ENCODE measurements around the gene LHX1. TPM values are rescaled to one million over a fixed set of nuclear protein-coding genes. Genes with fewer than 3 reads are reported as not detected.

Gene LHX1
- total and polyA plus RNA-seq, 2 of the 8 experiments (the other 6 are each of a cell fraction or from before 2014, with no cell fraction given) = 0.26 to 0.93 TPM

- no peak overlapping the region for H2BK12ac ChIP-seq (ENCODE audit: low read depth, low read length)
- no peak overlapping the region for H3K4me2 ChIP-seq (ENCODE audit: insufficient read depth in 1 of 2, low read depth in 2 of 2, low read length in 2 of 2)
- peaks cover 0 to 16% of the 10 kb centered on the region in 2 experiments; a peak in 2 of 4 replicates for H3K79me2 ChIP-seq (ENCODE audit: control insufficient read depth in 1 of 2, insufficient read depth in 2 of 2, low read length in 2 of 2)
- no peaks in the 10 kb centered on the region for H3K9me3 ChIP-seq (ENCODE audit: insufficient read depth in 2 of 2, low read depth in 1 of 2, low read length in 1 of 2)
- H4K8ac ChIP-seq (ENCODE audit: extremely low read depth, insufficient read depth, low read length) = no peak overlapping the region
- no peak overlapping the region for H3K4ac ChIP-seq (replicated peaks; ENCODE audit: insufficient read length, low read depth, low read length)
- DNase-seq (ENCODE audit: low read depth in 1 of 2, low spot score in 2 of 2) (no peak), FAIRE-seq (no peak)
- 83% methylated on average over 1 of the region's 1 CpG; no CpG with 5 or more reads in 1 of the 2 experiments for WGBS, 2 experiments (ENCODE audit: extremely low coverage in 1 of 2, insufficient coverage in 1 of 2, insufficient read length in 1 of 2, insufficient replicate concordance in 2 of 2, low coverage in 1 of 2, low lambda C conversion rate in 2 of 2, missing lambda C conversion rate in 1 of 2)
- no peak overlapping the region for H3K9ac ChIP-seq (replicated peaks in 1 of 4; ENCODE audit: extremely low read depth in 1 of 4, low read depth in 3 of 4, low read length in 3 of 4)
- H3K4me3 ChIP-seq (ENCODE audit: extremely low read depth in 1 of 4, insufficient read depth in 2 of 4, low read depth in 3 of 4, low read length in 4 of 4) = no peak overlapping the region
- ChIA-PET CTCF (ENCODE audit: partially characterized antibody) (interaction anchor here (2.1 kb wide), 1 partner anchor 73 kb away, joined by 6 read pairs; no protein-coding TSS in a partner anchor), POLR2A (ENCODE audit: partially characterized antibody) (no interaction called here)
- no peak overlapping the region for H2BK15ac ChIP-seq (ENCODE audit: low read length)
- H4K5ac ChIP-seq (ENCODE audit: insufficient read length, low read depth, low read length) = no peak overlapping the region
- no peak overlapping the region for H2AFZ ChIP-seq (ENCODE audit: low read length)
- no peak overlapping the region for H4K91ac ChIP-seq (replicated peaks; ENCODE audit: insufficient read length, low read length)
- no peaks in the 10 kb centered on the region for H3K23me2 ChIP-seq (ENCODE audit: low read depth, low read length)
- 0 out of 7 replicates have a peak, but pooled peaks cover 0 to 3% (median 0%) of the 10 kb centered on the region in 4 experiments for H3K4me1 ChIP-seq (replicated peaks in 1 of 4; ENCODE audit: control insufficient read depth in 3 of 4, insufficient read depth in 4 of 4, low read length in 3 of 4)
- H3K14ac ChIP-seq (ENCODE audit: insufficient read length) = no peak overlapping the region
- H3K23ac ChIP-seq (ENCODE audit: insufficient read length) = no peak overlapping the region
- H2BK5ac ChIP-seq (ENCODE audit: low read depth, low read length) = no peak overlapping the region
- peaks cover 0 to 4% (median 3%) of the 10 kb centered on the region in 4 experiments; a peak in 3 of 8 replicates for H3K36me3 ChIP-seq (ENCODE audit: control insufficient read depth in 2 of 4, insufficient read depth in 4 of 4, low read length in 3 of 4)
- no peaks in the 10 kb centered on the region for H3K79me1 ChIP-seq (ENCODE audit: low read depth, low read length)
- H4K20me1 ChIP-seq (replicated peaks in 1 of 2; ENCODE audit: control insufficient read depth in 1 of 2, insufficient read depth in 2 of 2, low read length in 2 of 2) = peaks cover 0 to 3% of the 10 kb centered on the region in 2 experiments
- no peaks in the 10 kb centered on the region for H3K27me3 ChIP-seq (replicated peaks in 1 of 4; ENCODE audit: control insufficient read depth in 3 of 4, extremely low read depth in 1 of 4, insufficient read depth in 3 of 4, low read length in 3 of 4)
- no peak overlapping the region for H3K18ac ChIP-seq (ENCODE audit: extremely low read depth, low read length)
- no peak overlapping the region for H2BK120ac ChIP-seq (replicated peaks; ENCODE audit: low read depth, low read length)
- no peak overlapping the region for H3K56ac ChIP-seq (replicated peaks; ENCODE audit: insufficient read length, low read depth, low read length)
- no peak overlapping the region for H2BK20ac ChIP-seq (ENCODE audit: low read length)
- H2AK5ac ChIP-seq (ENCODE audit: low read depth, low read length) = no peak overlapping the region
- no peak overlapping the region for H3K27ac ChIP-seq (ENCODE audit: low read depth, low read length)
- TF ChIP-seq BACH1 (IDR thresholded peaks at IDR 0.05; ENCODE audit: low read length) (no peak), TAF1 (IDR thresholded peaks at IDR 0.05; ENCODE audit: low read depth, low read length) (no peak), HDAC2 (IDR thresholded peaks at IDR 0.05; ENCODE audit: borderline replicate concordance in 1 of 2, low read depth in 2 of 2, low read length in 2 of 2) (no peak), SP4 (IDR thresholded peaks at IDR 0.05; ENCODE audit: low read length) (no peak), NRF1 (IDR thresholded peaks at IDR 0.05; ENCODE audit: low read depth, low read length) (no peak), GABPA (IDR thresholded peaks at IDR 0.05; ENCODE audit: borderline replicate concordance, insufficient read depth, low read length) (no peak), ASH2L (IDR thresholded peaks at IDR 0.05; ENCODE audit: low read length) (no peak), E2F6 (IDR thresholded peaks at IDR 0.05) (no peak), JUN (IDR thresholded peaks at IDR 0.05; ENCODE audit: low read depth, low read length) (no peak), CBX5 (IDR thresholded peaks at IDR 0.05; ENCODE audit: low read depth, low read length) (no peak), CEBPB (IDR thresholded peaks at IDR 0.05; ENCODE audit: low read depth, low read length) (no peak), RAD21 (IDR thresholded peaks at IDR 0.05 in 1 of 2, conservative IDR thresholded peaks at IDR 0.05 in 1 of 2; ENCODE audit: low read depth in 2 of 2, low read length in 2 of 2) (no peak), SUZ12 (IDR thresholded peaks at IDR 0.05; ENCODE audit: low read length) (no peak), MAX (IDR thresholded peaks at IDR 0.05) (no peak)
Observed at GRCh38 chr17:36972905-36973304, 35.6 kb downstream of the LHX1 start.

Data from H1 (cell line).